DOHH2 (cell line): ENCODE data around the gene SYCP2.
"Not testable (repeated sequence)": the region's sequence is repeated elsewhere in the genome, so short reads cannot be mapped to it uniquely, and the experiment has no call there.

Experiments
- CTCF ChIP-seq: fragments of 200-600 bp; sonication (generic); IDR thresholded peaks from one replicate; pipeline ENCODE4 v1.5.1; 2014; ENCODE audit warnings: antibody characterized with exemption, mild to moderate bottlenecking, low read depth, low read length; ENCODE audit not compliant: poor library complexity, severe bottlenecking
- EZH2phosphoT487 ChIP-seq: fragments of 200-600 bp; sonication (generic); IDR thresholded peaks from 2 replicates; pipeline ENCODE4 v1.6.1; 2017; ENCODE audit warnings: borderline replicate concordance, mild to moderate bottlenecking, antibody characterized with exemption, low read length, moderate library complexity, mixed read lengths

- not testable (repeated sequence) for TF ChIP-seq CTCF, EZH2phosphoT487
Measured at GRCh38 chr20:59856526-59856925, 76.9 kb downstream of the SYCP2 start.
